Measurements from ENCODE around the gene ANXA6. TPM values are rescaled to one million over a fixed set of nuclear protein-coding genes. Genes with fewer than 3 reads are reported as not detected.

The ANXA6 gene
- total RNA-seq, 4 donors from 2014 or later, result 267 to 470 (median 382) TPM

DNA sequence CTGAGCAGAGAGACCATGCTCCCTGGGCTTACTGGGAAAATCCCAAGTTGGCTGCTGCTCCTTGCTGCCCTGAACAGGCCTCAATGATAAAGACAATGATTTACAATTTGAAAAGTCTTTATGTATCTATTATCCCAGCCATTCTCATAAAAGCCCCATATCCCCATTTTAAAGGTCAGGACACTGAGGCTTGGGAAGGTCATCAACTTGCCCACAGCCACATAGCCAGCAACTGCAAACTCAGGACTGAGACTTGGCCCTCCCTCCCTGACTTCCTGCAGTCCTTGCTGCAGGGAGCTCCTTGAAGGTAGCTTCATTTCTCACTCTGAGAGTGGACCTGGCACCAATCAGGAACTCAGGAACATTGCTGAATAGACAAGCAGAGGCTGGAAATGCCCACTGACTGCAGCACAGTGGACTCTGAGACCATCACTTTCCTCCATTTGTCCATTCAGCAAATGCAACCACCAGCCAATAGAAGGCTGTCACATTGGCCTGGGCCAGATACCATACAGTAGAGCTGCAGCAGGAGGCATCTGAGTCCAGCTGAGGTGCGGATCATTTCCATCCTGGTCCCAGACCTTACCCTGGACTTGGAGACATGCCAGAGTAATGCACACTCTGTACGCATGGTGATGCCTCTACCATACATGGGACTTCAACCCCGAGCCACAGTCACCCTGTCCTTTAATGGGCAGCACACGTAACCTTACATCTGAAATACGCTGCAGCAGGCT lies 95.0 kb downstream of the ANXA6 start:
- TF ChIP-seq, protein P1, sequence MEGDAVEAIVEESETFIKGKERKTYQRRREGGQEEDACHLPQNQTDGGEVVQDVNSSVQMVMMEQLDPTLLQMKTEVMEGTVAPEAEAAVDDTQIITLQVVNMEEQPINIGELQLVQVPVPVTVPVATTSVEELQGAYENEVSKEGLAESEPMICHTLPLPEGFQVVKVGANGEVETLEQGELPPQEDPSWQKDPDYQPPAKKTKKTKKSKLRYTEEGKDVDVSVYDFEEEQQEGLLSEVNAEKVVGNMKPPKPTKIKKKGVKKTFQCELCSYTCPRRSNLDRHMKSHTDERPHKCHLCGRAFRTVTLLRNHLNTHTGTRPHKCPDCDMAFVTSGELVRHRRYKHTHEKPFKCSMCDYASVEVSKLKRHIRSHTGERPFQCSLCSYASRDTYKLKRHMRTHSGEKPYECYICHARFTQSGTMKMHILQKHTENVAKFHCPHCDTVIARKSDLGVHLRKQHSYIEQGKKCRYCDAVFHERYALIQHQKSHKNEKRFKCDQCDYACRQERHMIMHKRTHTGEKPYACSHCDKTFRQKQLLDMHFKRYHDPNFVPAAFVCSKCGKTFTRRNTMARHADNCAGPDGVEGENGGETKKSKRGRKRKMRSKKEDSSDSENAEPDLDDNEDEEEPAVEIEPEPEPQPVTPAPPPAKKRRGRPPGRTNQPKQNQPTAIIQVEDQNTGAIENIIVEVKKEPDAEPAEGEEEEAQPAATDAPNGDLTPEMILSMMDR (IDR thresholded peaks at IDR 0.05; ENCODE audit: low read depth), result no peak

DNA sequence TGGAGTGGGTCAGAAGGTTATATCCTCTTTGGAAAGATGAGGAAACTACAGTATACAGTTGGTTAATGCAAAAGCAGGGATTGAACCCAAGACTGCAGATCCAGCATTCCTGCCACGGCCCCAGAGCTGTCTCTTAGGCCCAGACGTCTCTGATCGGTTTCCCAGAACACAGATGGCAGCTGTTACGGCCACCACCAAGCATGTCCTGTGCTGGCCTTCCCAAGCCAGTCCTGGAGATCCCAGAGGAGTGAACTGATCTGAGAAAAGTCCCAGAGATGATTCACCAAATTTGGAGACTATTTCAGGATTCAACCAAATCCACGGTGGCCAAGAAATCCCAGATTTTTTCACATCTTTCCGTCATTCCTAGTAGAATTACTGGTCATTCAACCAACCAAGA lies 96.8 kb downstream of the ANXA6 start:
- TF ChIP-seq, protein P1 (IDR thresholded peaks at IDR 0.05; ENCODE audit: low read depth), result no peak

DNA sequence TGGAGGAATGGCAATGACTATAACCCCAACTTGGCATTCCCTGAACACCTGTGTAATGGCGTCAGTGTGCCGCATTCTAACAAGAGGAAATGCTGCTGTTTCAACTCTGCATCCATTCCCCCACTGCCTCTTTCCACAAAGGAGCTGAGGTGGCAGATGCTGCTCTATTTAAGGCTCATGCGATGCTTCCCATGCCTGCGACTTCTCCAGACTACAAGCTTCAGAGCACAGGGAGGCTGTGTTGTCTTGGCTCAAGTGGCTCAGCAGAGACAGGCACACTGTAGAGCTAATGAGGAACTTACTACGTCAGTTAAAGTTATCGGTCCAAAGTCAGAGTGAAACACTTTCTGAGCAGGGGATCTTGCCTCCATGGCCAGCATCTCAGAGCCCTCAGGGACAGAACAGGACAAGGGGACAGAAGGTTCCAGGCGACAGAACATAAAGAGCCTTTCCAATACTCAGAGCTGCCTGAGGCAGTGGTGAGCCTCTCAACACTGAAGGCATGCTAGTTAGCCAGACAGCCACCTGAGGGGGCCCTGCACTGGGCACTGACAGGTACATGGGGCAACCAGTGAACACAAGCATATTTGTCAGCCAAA lies 98.6 kb downstream of the ANXA6 start:
- TF ChIP-seq, protein P1 (IDR thresholded peaks at IDR 0.05; ENCODE audit: low read depth), result no peak

DNA sequence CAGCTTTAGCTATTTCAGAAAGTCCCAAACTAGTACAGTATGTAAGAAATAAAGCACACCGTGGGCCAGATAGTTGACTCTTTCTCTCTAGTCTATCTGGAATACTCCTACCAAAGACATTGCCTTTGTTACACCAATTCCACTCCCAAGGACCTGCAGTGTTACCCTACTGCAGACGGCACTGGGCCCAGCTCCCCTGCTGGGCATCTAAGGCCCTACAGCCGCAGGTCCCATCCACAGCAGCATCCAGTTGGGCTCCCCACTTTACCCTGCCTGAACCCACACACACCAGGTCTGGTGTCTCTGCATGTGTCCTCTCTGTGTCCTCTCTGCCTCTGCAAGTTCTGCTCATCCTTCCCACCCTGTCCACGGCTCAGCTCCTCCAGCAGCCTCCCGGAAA lies 99.3 kb downstream of the ANXA6 start:
- TF ChIP-seq, protein P1 (IDR thresholded peaks at IDR 0.05; ENCODE audit: low read depth), result no peak

DNA sequence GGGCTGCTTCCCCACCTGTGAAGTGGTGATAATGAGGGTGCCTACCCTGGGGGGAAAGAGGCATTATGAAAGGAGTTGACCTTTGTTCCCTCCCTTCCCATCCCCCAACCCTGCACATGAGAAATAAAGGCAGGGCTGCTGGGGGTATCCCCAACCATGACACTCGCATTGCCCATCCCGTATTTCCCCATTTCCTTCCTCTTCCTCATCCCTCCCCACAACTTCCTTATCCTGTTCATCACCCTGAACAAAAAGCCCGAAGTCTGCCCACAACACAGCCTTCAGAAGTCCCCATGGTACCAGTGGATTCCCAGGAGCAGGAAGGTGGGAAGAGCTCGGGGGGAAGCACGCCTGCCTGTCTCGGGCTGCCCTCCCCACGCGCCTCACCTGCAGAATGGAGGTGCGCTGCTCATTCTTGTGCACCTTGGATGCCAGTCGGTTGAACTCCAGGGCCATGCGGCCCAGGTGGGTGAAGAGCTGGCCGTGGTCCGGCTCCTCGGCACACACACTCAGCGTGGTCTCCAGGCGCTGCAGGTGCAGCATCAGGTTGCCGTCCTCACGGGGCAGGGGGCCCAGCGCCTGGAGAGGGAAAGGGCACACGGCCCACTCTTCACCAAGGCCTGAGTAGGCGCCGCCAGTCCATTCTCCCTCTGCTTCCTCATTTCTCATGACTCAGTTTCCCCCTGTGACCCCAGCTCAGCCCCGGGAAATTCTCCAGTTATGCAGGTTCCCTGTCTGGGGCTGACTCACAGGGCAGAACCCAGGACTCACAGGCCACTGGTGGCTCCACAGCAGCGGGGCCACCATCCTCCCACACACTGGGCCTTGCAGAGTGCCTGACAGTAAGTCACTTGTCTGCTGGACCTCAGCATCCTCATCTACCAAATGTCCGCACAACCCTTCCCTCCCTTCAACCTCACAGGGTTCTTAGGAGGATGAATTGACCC lies 100.9 kb downstream of the ANXA6 start:
- TF ChIP-seq, protein P1 (IDR thresholded peaks at IDR 0.05; ENCODE audit: low read depth), result no peak

DNA sequence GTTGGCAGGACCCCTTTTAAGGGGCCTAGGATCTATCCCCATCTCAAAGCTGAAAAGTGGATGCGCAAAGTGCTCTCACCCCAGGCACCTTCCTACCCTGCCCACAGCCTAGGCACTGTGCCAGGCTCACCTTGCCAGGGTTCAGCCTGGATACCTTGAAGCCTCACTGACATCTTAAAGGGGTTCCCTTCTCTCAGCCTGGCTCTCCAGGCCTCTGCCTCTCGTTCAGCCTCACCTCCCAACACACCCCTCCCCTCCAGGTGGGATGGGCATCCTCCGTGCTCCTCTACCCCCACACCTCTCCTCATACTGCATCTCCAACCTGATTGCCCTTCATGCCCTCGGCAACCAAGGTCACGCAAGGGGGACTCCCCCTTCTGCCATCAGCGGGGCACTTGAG lies 102.2 kb downstream of the ANXA6 start:
- TF ChIP-seq, protein P1 (IDR thresholded peaks at IDR 0.05; ENCODE audit: low read depth), result no peak

DNA sequence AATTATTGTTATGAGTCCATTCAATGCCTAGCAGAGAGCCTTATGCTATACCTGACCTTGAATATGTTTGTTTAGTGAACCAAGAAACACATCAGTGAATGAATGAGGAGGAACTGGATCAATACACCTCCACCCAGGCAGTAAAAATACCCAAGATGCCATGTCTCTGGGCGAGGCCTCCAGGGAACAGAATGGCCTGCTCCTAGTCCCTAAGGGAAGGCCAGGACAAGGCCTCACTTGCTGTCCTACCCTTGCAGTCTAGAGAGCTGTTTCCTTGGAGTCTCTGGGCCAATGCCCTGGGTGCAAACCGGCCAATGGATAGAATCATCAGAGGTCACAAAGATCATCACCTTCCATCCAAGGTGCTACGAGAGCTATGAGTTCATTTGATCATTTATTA lies 102.9 kb downstream of the ANXA6 start:
- TF ChIP-seq, protein P1 (IDR thresholded peaks at IDR 0.05; ENCODE audit: low read depth), result no peak

Data from subcutaneous adipose tissue (tissue), 4 donors.